Chondrocyte (in vitro differentiated cells): ENCODE results near the gene FLNC. TPM values are rescaled to one million over a fixed set of nuclear protein-coding genes. Genes with fewer than 3 reads are reported as not detected.

Experiments used
- DNase-seq: peaks from one replicate; pipeline ENCODE4 v3.0.0; 2021; ENCODE audit warnings: mixed read lengths, low spot score
- H3K27ac Mint-ChIP-seq: one replicate; pipeline ENCODE4 v1.8.0; 2021; ENCODE audit warnings: mild to moderate bottlenecking, moderate library complexity, mixed read lengths; ENCODE audit not compliant: unreplicated experiment
- H3K27me3 Mint-ChIP-seq: 2 replicates; pipeline ENCODE4 v1.8.0; 2021; ENCODE audit warnings: low read depth, mixed read lengths
- H3K36me3 Mint-ChIP-seq: 2 replicates; pipeline ENCODE4 v1.8.0; 2021; ENCODE audit warnings: low read depth, mixed read lengths
- H3K4me1 Mint-ChIP-seq: 2 replicates; pipeline ENCODE4 v1.8.0; 2021; ENCODE audit warnings: low read depth, mild to moderate bottlenecking, mixed read lengths
- H3K4me3 Mint-ChIP-seq: one replicate; pipeline ENCODE4 v1.8.0; 2021; ENCODE audit warnings: mild to moderate bottlenecking, moderate library complexity, mixed read lengths; ENCODE audit not compliant: unreplicated experiment
- H3K9me3 Mint-ChIP-seq: 2 replicates; pipeline ENCODE4 v1.8.0; 2021; ENCODE audit warnings: low read depth, mixed read lengths
- total RNA-seq: library from RNA; stranded (reverse); gene quantifications from 3 replicates; pipeline ENCODE4 v1.2.1, GENCODE V29; 2021
- TF ChIP-seq, protein P1 (sequence below): fragments of 200-600 bp; sonication (generic); IDR thresholded peaks from 2 replicates; pipeline ENCODE4 v1.5.0; 2021; ENCODE audit warnings: antibody characterized with exemption, mild to moderate bottlenecking, moderate library complexity

Gene FLNC
- total RNA-seq, 1 donor from 2014 or later, result 118 TPM

DNA sequence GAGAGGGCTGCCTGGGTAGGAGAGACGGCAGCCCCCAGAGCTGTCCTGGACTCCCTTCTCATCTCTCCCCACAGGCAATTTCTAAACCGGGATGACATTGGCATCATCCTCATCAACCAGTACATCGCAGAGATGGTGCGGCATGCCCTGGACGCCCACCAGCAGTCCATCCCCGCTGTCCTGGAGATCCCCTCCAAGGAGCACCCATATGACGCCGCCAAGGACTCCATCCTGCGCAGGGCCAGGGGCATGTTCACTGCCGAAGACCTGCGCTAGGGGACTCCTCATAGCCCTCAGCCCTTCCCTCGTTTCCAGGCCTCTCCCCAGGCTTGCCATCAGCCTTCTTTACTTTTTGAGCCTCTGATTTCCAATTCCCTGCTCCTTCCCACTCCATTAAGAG is 35.1 kb downstream of the FLNC start:
- H3K27me3 Mint-ChIP-seq, result no peaks in the 10 kb centered on the region
- H3K36me3 Mint-ChIP-seq, result peaks cover 12% of the 10 kb centered on the region
- no peak overlapping the region for H3K27ac Mint-ChIP-seq
- H3K4me3 Mint-ChIP-seq, result no peak overlapping the region
- H3K9me3 Mint-ChIP-seq, result no peaks in the 10 kb centered on the region
- peaks cover 37% of the 10 kb centered on the region for H3K4me1 Mint-ChIP-seq
- DNase-seq, result no peak
- TF ChIP-seq, protein P1, sequence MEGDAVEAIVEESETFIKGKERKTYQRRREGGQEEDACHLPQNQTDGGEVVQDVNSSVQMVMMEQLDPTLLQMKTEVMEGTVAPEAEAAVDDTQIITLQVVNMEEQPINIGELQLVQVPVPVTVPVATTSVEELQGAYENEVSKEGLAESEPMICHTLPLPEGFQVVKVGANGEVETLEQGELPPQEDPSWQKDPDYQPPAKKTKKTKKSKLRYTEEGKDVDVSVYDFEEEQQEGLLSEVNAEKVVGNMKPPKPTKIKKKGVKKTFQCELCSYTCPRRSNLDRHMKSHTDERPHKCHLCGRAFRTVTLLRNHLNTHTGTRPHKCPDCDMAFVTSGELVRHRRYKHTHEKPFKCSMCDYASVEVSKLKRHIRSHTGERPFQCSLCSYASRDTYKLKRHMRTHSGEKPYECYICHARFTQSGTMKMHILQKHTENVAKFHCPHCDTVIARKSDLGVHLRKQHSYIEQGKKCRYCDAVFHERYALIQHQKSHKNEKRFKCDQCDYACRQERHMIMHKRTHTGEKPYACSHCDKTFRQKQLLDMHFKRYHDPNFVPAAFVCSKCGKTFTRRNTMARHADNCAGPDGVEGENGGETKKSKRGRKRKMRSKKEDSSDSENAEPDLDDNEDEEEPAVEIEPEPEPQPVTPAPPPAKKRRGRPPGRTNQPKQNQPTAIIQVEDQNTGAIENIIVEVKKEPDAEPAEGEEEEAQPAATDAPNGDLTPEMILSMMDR, result no peak

DNA sequence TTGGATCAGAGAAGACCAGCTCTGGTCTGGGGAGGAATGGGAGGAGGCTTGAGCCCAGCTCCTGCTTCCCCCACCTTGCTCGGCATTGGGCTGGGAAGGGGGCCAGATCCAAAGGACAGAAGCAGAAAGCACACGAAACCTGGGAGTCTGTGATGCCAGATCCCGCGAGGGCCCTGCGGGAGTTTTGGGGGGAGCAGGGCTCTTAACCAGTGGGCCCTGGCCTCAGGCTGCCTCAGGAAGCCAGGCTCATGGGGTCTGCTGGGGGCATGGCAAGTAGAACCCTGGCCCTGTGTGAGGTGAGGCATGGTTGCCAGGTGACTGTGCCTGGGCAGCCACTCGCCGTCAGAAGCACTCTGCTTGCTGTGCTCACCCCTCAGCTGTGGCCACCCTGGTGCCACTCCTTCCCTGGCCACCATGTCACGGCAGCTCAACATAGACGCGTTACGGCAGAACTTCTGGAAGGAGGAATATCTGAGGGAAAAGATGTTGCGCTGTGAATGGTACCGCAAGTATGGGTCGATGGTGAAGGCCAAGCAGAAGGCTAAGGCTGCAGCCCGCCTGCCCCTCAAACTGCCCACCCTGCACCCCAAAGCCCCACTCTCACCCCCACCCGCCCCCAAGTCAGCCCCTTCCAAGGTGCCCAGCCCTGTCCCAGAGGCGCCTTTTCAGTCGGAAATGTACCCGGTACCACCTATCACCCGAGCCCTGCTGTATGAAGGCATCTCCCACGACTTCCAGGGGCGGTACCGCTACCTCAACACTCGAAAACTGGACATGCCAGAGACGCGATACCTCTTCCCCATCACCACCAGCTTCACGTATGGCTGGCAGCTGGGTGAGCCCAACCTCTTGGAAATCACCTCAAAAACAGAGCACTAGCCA is 36.0 kb downstream of the FLNC start:
- H3K4me3 Mint-ChIP-seq, result no peak overlapping the region
- peaks cover 38% of the 10 kb centered on the region for H3K4me1 Mint-ChIP-seq
- H3K27ac Mint-ChIP-seq, result no peak overlapping the region
- H3K36me3 Mint-ChIP-seq, result peaks cover 12% of the 10 kb centered on the region
- peak; percentile 82 for DNase-seq
- TF ChIP-seq, protein P1, result no peak
- no peaks in the 10 kb centered on the region for H3K9me3 Mint-ChIP-seq
- H3K27me3 Mint-ChIP-seq, result no peaks in the 10 kb centered on the region

DNA sequence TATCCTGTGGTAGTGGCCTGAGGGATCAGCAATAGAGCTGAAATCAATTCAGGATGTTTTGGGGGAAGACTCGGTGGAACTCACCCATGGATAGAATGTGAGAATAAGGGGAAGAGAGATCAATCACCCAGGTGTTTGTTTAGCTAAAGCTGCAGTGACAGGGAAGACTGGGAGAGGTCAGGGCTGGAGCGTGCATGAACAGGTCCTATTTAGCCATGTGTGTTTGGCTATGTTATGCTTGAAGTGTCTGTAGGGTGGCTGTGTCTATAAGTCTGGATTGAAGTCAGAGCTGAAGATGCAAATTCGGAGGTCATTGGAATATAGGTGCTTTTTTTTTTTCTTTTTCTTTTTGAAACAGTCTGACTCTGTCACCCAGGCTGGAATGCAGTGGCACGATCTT is 37.0 kb downstream of the FLNC start:
- Mint-ChIP-seq H3K9me3 (no peaks in the 10 kb centered on the region), H3K27me3 (no peaks in the 10 kb centered on the region), H3K4me3 (no peak overlapping the region), H3K4me1 (peaks cover 35% of the 10 kb centered on the region), H3K36me3 (peaks cover 12% of the 10 kb centered on the region), H3K27ac (no peak overlapping the region)
- TF ChIP-seq, protein P1, result no peak
- DNase-seq, result no peak

DNA sequence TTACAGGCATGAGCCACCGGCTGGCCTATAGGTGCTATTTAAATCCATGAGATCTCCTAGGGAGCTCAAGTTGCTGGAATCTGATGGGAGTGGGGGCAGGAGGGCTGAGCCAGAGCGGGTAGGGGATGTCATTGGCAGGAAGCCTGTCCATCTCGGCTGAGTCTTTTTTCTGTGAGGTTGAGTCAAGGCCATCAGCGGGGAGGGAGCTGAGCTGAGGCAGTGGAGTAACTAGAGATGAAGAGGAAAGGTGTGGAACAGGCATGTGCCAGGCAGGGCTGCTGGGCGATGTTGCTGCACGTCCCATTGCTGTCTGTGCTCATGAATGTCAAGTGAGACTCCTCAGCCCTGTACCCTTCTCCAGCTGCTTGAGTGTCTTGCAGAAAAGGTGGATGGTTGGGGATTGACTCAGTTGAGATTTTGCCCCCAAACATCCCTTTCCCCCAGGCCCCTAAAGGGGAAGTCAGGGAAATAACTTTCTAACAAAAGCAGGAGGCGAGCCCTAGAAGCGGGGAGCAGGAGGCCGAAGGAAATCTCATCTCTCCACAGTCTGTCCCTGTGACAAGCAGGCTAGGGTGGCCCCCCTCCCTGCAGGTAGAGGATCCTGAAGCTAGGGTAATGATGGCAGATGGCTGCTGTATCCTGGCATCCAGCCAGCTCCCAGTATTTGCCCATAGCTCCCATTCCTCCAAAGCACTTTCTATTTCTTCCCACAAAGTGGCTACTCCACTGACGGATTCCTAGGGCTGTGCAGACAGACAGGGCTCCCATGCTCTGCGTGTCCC is 37.8 kb downstream of the FLNC start:
- no peaks in the 10 kb centered on the region for H3K27me3 Mint-ChIP-seq
- H3K36me3 Mint-ChIP-seq, result peaks cover 10% of the 10 kb centered on the region
- TF ChIP-seq, protein P1, result no peak
- H3K4me1 Mint-ChIP-seq, result peaks cover 32% of the 10 kb centered on the region
- H3K27ac Mint-ChIP-seq, result no peak overlapping the region
- H3K4me3 Mint-ChIP-seq, result no peak overlapping the region
- no peaks in the 10 kb centered on the region for H3K9me3 Mint-ChIP-seq
- DNase-seq, result peak; percentile 75

DNA sequence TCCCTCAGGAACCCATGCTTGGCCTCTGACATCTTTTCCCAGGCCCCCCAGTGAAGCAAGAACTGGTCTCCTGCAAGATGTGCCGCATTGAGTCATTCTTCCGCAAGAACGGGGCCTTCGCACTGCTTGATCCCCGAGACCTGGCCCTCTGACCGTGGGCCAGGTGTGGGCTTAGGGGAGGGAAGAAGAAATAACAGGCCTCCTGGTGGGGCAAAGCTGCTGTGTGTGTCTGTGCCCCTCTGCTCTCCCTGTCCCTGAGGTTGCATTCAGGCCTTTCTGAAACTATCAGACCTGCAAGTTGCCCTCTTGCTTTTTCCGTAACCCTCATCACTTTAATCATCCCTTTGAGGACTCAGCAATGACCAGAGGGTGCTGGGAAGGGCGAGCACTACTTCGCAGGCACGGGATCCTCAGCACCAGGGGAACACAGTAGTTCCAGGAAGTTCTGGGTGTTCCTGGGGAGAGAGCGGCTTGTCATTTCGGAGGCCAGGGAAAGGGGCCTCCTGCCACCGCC is 38.5 kb downstream of the FLNC start:
- no peaks in the 10 kb centered on the region for H3K9me3 Mint-ChIP-seq
- TF ChIP-seq, protein P1, result no peak

More for the DNA sequence above, 38.5 kb downstream of the FLNC start:
- peaks cover 10% of the 10 kb centered on the region for H3K36me3 Mint-ChIP-seq
- H3K4me3 Mint-ChIP-seq, result peak overlapping the region; percentile 53
- H3K4me1 Mint-ChIP-seq, result peaks cover 30% of the 10 kb centered on the region
- H3K27me3 Mint-ChIP-seq, result no peaks in the 10 kb centered on the region
- H3K27ac Mint-ChIP-seq, result no peak overlapping the region
- no peak for DNase-seq
